NCI-H226 (cell line): Measurements from ENCODE around the gene ASS1.

Source experiments
- DNase-seq: peaks from one replicate; pipeline ENCODE4 v3.0.0-alpha.2; 2015

Gene ASS1

DNA sequence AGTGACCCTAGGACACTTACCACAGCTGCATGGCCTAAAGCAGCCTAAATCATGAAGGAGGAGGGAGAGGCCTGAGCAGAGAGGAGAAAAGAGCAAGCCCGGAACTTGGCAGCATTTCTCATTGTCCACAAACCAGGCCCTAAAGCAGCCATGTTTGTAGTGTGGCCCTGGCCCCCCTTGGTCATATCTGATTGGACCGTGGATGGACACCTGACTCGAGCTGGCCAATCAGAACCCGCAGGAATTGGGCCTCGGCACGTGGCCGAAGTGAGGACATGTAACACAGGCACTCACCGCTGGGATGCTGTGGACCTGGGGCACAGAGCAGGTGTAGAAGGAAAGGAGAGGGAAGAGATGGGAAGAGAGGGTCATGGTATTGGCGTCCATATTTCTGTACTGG lies 56.9 kb downstream of the ASS1 start:
- DNase-seq = no peak

DNA sequence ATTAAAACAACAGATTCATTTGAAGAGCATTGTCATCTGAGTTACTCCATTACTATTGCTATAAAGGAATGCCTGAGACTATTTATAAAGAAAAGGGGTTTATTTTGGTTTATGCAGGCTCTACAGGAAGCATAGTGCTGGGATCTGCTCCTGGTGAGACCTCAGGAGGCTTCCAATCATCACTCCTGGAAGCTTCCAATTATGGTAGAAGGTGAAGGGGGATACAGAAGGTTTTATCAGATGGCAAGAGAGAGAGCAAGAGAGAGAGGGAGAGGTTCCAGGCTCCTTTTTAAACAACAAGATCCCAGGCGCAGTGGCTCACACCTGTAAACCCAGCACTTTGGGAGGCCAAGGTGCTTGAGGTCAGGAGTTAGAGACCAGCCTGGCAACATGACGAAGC lies 63.5 kb downstream of the ASS1 start:
- DNase-seq = no peak

DNA sequence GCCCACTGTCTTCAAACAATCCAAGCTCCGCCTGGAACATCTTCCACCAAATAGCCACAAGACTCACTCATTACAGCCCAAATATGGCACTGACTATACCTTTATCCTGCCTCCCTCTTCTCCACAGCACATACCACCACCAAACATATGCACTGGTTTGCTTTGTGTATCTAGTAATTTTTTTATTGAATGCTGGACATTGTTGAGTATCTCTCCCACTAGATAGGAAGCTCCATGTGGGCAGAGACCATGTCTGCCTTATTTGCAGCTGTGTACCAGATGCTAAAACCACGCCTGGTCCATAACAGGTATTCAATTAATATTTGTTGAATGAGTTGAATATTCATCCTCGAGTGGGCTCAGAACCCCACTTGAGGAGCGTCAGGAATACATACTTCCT lies 67.4 kb downstream of the ASS1 start:
- no peak for DNase-seq

DNA sequence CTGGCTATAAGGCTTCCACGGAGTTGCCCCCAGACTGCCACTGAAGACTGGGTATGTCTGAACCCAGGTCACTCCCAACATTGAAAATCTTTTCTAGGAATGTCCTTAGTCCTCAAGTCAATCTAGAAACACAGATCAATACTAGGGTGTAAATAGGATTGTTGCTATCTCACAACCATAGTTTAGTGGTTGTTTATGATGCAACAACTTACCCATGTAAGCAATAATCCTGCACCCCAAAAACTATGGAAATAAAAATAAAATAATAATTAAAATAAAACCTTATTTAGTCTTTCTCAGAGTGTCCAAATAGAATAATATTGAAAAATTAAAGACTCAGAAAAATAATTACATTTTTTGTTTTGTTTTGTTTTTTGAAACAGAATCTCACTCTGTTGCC lies 68.3 kb downstream of the ASS1 start:
- no peak for DNase-seq

DNA sequence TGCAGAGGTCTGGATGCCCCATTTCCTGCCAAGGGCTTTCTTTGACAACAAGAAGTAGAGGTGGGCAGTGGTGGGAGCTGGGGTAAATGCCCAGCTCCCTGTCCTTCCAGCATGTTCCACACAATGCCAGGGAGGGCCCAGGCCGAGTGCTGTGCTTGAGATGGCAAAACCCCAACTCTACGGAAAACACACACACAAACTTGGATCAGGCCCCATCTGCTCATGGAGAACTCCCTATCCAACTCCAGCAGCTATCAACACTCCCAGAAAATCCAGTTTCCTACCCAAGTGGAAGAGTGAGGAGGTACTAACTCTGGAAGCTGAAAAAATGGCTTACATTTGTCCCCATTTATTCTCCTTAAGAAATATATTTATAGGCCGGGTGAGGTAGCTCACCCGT lies 73.5 kb downstream of the ASS1 start:
- DNase-seq = no peak

DNA sequence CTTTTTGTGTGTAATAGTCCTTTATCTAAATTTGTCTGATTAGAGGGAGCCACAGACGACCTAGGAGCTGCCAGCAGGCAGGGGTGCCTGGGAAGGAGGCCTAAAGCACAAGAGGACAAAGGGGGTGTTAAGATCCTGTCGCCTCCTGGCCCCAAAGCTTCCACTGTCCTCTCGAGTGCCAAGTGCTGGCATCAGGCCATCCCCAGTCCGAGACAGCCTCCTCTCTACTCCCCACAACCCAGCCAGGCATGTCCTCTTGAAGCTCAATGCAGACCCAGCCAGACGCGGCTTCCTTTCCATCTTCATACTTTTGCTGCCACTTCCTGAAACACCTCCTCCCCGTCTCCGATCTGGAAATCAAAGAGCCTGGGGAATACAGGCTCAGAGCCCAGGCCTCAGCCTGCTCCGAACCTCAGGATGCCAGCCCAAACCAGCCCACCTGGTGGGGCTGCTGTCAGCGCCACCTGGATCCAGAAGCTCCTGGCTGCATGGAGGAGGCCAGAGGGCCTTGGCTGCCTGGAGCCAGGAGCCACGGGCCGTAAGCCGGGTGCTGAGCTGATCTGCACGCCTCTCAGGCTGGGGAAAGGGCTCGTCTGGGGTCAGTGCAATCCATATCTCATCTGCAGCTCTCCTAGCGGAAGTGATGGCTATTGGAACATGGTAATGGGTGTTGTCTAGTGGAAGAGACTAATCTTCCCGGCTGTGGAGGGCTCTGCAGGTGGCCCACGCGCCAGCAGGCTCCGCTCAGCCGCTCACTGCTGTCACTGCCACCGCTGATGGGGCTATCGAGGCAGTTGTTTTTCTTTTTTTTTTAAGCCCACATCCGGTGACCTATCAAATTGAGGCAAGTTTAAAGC lies 74.4 kb downstream of the ASS1 start:
- no peak for DNase-seq

DNA sequence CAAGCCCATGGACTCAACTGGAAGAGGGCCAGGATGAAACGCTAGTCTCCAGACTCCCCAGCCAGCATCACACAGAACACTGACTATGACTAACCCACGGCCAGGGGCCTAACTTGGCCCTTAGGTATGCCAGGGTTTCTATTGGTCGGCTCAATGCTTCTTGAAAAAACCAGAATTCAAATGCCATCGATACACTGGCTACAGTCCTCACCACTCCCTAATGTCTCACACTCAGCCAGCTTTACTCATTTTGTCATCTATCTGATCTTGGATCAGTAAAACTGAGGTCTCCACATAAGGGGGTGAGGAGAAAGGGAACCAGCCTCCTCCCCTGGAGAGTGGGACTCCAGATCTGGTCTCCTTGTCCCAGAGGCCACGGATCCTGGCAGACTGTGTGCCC lies 75.2 kb downstream of the ASS1 start:
- no peak for DNase-seq

DNA sequence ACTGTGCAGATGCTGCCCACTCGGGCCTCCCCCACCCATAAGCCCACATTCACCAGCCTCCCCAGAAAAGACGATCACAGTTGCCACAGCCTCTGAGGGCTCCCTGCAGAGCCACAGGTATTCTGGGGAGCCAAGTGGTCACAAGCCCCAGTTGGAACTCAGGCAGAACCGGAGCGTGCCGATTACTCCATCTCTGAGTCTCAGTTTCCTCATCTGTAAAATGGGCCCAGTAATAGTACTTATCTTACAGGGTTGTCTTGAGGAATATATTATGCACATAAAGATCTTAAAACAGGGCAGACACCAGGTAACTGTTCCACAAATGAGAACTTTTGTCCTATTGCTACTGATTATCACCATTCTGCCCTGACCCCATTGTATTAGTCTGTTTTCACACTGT lies 77.0 kb downstream of the ASS1 start:
- DNase-seq = no peak

DNA sequence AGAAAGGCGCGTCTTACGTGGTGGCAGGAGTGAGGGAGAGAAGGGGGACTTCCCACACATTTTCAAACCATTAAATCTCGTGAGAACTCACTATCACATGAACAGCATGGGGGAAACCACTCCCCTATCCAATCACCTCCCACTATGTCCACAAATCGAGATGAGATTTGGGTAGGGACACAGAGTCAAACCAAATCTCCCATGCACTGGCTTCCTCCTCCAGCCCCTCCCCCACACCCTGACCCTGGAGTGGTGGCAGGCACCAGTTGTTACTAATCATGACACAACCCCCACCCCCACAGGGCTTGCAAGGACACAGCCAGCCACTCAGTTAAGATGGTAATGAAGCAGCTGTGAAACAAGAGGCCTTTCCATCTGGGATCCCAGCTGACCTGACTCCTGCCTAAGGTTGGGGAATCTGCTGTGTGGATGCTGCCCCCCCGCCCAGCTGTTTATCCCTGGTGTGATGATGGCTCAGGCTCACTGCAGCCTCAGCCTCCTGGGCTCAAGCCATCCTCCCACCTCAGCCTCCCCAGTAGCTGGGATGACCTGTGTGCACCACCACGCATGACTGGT lies 77.6 kb downstream of the ASS1 start:
- no peak for DNase-seq

DNA sequence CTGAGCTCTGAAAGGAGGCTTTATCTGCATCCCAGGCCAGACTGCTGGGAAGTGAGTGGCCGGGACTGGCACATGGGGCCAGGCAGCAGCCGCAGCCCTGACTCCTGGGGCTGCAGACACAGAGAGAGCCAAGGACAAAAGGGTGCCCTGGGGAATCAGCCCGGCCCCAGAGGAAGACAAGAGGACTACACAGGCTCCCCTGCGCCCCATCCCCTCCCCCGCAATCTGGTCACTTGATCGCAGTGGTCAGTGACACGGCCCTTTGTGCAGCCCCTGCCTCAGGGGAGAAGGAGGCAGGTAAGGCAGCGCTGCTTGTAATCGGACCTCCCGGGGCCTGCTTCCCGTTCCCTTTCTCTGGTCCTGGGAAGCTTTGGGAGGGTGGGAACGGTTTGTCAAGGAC lies 79.2 kb downstream of the ASS1 start:
- no peak for DNase-seq

DNA sequence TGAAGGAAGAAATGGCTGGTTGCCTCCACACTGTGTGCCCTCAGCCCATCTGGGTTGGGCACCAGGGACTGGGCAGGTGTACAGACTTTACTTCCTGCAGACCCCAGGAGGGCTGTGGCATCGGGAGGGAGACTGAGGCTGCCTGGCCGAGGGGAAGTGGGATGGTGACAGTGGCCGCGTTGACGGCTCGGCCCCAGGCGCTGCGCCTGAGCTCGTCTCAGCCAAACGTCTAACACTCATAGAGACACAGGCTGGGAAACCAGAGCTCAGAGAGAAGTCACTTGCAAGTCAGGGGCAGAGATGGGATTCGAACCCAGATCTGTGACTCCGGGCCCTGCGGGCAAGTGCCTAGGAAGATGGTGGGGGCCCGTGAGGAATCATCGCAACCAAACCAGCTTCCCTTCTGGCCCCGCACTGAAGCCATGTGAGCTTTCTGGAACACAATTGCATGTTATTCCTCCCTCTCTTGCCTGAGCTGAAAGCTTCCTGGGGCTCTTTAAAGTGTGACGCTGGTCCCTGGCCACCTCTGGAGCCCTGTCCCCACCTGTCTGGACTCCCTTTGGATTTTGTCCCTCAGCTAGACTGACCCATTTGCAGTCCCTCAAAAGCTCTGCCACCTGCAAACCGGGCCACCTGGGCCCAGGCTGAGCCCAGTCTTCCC lies 81.6 kb downstream of the ASS1 start:
- DNase-seq = no peak

DNA sequence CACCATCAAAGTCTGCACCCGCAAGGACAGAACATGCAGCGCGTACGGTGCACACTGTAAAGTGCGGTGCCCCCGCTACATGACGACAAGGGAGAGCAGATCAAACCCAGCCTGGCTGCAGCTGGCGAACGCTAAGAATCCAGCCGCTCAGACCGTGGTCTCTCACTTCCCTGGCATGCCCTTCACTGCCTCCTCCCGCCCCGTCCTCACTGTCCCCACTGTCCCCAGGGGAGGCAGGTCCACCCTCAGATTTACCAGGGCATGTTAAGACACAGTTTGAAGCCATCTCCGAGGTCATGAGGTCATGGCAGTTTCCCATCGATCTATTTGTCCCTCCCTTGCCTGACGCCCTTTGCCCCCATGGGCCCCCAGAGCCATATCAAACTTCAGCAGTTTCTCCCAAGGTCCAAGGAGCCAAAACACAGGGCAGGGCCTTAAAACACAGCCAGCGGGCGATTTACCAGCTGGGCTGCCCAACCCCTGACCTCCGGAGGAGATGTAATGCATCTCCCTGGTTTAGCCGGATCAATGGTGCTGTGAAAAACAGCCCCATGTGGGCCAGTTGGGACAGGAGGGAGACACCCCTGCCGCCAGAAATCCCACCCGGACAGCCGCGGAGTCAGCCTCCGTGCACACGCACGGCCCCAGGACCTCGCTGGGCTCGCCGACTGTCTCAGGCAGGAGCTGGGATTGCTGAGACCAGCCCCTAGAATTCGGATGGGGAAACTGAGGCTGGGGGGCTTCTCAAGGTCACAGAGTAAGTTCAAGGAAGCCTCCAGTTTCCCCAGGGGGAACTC lies 82.3 kb downstream of the ASS1 start:
- DNase-seq = no peak

DNA sequence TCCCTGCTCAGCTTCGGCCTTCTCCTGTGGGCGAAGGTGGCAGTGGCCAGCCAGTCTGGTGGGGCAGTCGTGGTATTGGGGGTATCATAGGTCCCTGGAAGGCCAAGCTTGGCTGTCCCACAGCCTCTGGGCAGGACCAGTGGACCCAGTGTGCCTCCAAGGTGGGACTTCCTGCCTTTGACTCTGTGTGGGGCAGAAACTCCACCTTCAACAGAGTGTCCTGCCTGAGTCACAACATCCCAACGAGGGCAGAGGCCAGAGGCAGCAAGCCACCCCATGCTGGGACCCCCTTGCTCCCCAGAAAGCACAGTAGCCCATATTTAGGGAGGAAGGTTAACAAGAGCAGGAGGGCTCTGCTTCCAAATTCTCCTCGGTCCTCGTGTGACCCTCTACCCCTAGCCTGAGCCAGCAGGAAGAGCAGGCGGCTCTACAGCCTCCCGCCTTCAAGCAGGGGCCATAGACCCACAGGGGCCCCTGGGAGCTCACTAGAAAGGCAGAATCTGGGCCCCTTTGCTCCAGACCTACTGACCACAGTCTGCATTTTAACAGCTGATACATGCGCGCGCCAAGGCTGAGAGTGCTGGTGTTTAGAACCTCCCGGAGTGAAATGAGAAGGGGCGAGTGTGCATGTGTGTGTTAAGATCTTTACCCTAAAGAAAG lies 83.0 kb downstream of the ASS1 start:
- DNase-seq = no peak

DNA sequence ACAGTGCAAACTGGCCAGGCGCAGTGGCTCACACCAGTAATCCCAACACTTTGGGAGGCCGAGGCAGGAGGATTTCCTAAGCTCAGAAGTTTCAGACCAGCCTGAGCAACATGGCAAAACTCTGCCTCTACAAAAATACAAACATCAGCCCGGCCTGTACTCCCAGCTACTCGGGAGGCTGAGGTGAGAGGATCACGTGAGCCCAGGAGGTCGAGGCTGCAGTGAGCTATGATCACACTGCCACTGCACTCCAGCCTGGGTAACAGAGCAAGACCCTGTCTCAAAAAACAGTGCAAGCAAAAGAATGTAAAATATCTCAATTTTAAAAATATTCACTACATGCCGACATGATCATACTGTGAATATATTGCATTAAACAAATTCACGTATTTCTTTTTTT lies 83.9 kb downstream of the ASS1 start:
- no peak for DNase-seq

DNA sequence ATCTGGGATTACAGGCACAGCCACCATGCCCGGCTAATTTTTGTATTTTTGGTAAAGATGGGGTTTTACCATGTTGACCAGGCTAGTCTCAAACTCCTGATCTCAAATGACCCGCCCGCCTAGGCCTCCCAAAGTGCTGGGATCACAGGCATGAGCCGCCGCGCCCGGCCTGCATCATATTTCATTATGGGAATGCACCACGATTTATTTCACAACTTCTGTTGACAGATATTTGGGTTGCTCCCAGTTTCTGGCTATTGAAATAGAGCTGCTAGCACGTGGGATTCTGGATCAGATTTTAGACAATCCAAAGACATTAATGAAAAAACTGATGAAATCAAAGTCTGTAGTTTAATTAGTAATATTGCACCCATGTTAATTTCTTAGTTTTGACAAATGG lies 86.2 kb downstream of the ASS1 start:
- DNase-seq = peak; percentile 71

DNA sequence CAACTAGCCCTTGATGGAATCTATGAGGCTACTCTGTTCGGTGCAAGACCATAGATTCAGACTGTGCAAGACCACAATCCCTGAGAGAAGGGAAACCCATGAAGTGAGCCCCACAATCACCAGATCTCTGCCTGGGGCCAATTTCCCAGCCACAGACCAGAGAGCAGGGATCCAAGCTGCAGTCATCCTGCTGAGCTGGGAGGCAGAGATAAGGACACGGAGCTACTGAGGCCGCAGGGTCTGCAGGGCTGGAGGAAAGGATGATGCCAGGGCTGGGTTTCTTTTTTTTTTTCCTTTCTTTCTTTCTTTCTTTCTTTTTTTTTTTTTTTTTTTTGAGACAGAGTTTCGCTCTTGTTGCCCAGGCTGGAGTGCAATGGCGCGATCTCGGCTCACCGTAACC lies 86.9 kb downstream of the ASS1 start:
- DNase-seq = no peak

DNA sequence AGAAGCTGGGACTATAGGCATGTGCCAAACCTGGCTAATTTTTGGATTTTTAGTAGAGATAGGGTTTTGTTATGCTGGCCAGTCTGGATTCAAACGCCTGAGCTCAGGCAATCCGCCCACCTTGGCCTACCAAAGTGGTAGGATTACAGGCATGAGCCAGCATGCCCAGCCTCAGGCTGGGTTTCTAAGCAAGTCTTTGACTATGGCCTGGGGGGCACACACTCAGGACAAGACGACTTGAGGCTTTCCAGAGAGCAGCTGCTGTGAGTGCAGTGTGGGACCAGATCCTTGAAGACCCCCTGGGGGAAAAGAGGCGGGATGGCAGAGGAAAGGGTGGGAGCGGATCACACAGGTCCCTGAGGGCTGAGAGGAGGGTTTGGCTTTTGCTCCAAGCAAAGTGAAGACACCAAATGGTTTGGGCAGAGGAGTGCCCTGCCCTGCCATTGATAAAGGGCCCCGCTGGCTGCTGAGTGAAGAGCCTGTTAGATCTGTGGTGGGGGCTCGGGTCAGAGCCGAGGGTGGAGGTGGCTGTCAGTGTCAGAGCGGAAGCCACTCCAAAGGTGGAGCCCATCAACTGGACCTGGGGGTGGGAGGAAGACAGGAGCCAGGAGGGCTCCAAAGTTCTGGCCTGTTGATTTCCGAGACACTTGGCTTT lies 87.8 kb downstream of the ASS1 start:
- no peak for DNase-seq

DNA sequence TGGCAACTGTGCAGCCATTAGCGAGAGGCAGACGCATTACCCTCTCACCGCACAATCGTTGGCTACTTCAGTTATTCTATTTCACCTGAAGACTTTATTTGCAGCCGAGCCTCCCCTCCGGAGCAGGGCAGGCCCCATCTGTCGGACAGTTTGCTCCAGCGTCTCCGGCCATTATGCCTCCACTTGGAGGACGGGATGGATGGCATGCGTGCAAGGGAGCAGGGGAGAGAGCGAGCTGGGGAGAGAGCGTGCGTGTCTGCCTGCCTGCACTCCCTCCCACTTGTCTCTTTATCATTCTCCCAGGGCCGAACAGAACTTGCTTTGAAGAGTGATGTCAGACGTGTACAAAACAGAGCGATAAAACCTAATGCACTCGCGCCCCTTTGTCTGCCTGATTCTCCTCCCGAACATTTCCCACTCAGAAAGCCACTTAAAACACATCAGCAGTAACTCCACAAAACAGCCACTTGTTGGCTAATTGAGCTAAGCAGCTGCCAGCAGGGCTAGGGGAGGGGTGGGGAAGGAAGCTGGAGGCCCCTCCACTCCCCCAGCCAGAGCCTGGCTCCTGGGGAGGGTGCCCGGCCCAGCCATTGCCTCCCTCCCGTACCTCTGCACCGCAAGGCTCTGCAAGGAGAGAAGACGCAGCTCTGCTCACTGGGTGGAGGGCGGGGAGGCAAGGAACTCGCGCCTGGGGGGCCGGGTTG lies 91.2 kb downstream of the ASS1 start:
- peak; percentile 73 for DNase-seq

DNA sequence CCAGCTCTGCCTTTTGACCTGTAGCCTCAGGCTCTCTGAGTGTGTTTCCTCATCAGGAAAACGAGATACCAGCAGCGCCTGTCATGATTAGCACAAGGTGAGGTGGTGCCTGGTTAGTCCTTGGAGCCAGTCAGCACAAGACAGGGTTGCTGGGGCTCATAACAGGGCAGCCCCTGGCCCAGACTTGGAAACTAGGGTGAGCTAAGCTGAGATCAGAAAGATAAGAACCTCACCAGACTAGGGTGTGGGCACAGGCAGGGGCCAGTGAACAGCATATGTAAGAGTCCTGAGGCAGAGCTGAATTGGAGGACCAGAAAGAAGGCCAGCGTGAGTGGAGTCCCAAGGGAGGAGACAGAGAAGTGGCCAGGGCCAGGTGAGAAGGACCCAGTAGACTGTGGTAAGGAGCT lies 91.9 kb downstream of the ASS1 start:
- DNase-seq = peak; percentile 41

DNA sequence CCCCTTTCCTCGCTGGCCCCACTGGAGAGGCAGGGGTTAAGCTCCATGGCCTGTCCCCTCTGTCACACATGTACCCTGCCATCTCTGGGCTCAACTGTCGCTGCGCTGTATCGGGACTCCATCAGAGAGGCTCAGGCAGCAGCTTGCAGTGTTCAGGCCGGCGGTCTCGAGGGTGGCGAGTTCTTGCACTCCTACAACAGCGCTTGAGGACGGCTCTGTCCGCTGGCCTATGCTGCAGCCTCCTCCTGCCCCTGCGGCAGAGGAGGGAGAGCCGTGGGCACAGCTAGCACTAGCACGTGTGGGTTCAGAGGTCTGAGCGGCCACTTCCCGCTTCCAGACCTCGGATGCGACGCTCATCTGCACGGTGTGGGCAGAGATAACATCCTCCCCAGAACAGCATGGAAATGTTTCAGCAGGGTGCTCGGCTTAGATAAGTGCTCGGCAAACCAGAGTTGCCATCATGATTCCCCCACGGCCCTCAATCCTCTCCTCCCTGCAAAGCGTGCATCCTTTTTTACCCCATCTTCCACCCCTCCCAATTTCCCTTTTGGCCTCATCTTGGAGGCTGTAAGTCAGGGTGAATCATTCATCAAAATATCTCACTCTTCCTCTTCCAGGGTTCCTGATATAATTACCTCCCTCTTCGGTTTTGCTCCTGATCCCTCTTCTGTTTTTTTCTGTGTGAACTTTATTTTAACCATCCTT lies 92.7 kb downstream of the ASS1 start:
- peak; percentile 47 for DNase-seq
